B cell (primary cell): ENCODE data around the gene SPDYC. TPM values are rescaled to one million over a fixed set of nuclear protein-coding genes. Genes with fewer than 3 reads are reported as not detected.

ENCODE experiments used
- ATAC-seq: fragments of 200-7000 bp; cut with Tn5 transposase; one replicate; pipeline ENCODE4 v1.10.0; 2021; ENCODE audit warnings: low read depth, mild to moderate bottlenecking, moderate number of reproducible peaks, moderate library complexity
- CTCF ChIA-PET: fragments of 350-600 bp; sonication (Branson Sonifier 250); formaldehyde crosslinking; loops from one replicate; lab custom pipeline; 2021; ENCODE audit warnings: antibody characterized with exemption, inconsistent platforms; lab: Charles Lee
- POLR2A ChIA-PET: fragments of 350-600 bp; sonication (Branson Sonifier 250); formaldehyde crosslinking; loops from one replicate; lab custom pipeline; 2021; ENCODE audit warnings: antibody characterized with exemption; lab: Charles Lee
- DNase-seq: peaks from one replicate; pipeline ENCODE4 v3.0.0; 2013
- H2AFZ ChIP-seq: 2 replicates; pipeline ENCODE4 v1.6.1; 2012; ENCODE audit warnings: mild to moderate bottlenecking, low read depth, low read length; ENCODE audit not compliant: insufficient read depth, poor library complexity, severe bottlenecking
- H3K27ac ChIP-seq, 2 donors: 1 replicate in 1 of 2; 2 replicates in 1 of 2; pipeline ENCODE4 v1.5.1; 2012 to 2013; ENCODE audit warnings: low read length in 2 of 2, mild to moderate bottlenecking in 2 of 2, moderate library complexity in 1 of 2
- H3K27me3 ChIP-seq, 4 experiments: fragments of 200-600 bp in 1 of 4; sonication (generic) in 1 of 4; replicated peaks in 1 of 4; 1 replicate in 2 of 4; 2 replicates in 2 of 4; pipeline versions ENCODE4 v1.6.1 to v1.7.0; 2013 to 2016; ENCODE audit warnings: low read length in 3 of 4, mild to moderate bottlenecking in 2 of 4, mixed read lengths in 1 of 4, moderate library complexity in 1 of 4; ENCODE audit not compliant: insufficient read depth in 4 of 4, control insufficient read depth in 3 of 4; ENCODE audit errors: control extremely low read depth in 1 of 4
- H3K36me3 ChIP-seq, 2 experiments: replicated peaks in 1 of 2; 1 replicate in 1 of 2; 2 replicates in 1 of 2; pipeline versions ENCODE4 v1.6.1 to v1.7.1; 2013; ENCODE audit warnings: low read length in 1 of 2; ENCODE audit not compliant: insufficient read depth in 2 of 2, control insufficient read depth in 1 of 2; ENCODE audit errors: control extremely low read depth in 1 of 2, extremely low read depth in 1 of 2
- H3K4me1 ChIP-seq, 2 donors: fragments of 200-600 bp in 1 of 2; sonication (generic) in 1 of 2; 1 replicate in 1 of 2; 2 replicates in 1 of 2; pipeline versions ENCODE4 v1.5.1 to v1.6.1; 2013 to 2017; ENCODE audit warnings: low read length in 2 of 2; ENCODE audit not compliant: control insufficient read depth in 2 of 2, insufficient read depth in 2 of 2
- H3K4me2 ChIP-seq: replicated peaks from 2 replicates; pipeline ENCODE3; 2012; ENCODE audit warnings: mild to moderate bottlenecking, low read depth, low read length; ENCODE audit not compliant: poor library complexity, severe bottlenecking
- H3K4me3 ChIP-seq, 5 experiments: fragments of 200-600 bp in 1 of 5; sonication (generic) in 1 of 5; 1 replicate in 3 of 5; 2 replicates in 2 of 5; pipeline versions ENCODE4 v1.5.1 to v1.7.0; 2011 to 2016; ENCODE audit warnings: low read length in 4 of 5, mild to moderate bottlenecking in 4 of 5, low read depth in 2 of 5, control low read depth in 1 of 5, moderate library complexity in 1 of 5; ENCODE audit not compliant: insufficient read depth in 1 of 5; ENCODE audit errors: control extremely low read depth in 1 of 5, extremely low read depth in 1 of 5
- H3K79me2 ChIP-seq: fragments of 200-600 bp; sonication (generic); one replicate; pipeline ENCODE4 v1.6.0; 2016; ENCODE audit warnings: low read length; ENCODE audit not compliant: control insufficient read depth, insufficient read depth
- H3K9ac ChIP-seq: fragments of 200-600 bp; sonication (generic); 2 replicates; pipeline ENCODE4 v1.6.1; 2017; ENCODE audit warnings: mild to moderate bottlenecking, low read length, moderate library complexity
- H3K9me3 ChIP-seq, 3 donors: one replicate each; pipeline versions ENCODE4 v1.6.1 to v1.7.1; 2013; ENCODE audit warnings: low read length in 2 of 3; ENCODE audit not compliant: control insufficient read depth in 2 of 3, insufficient read depth in 1 of 3; ENCODE audit errors: control extremely low read depth in 1 of 3
- H4K20me1 ChIP-seq: 2 replicates; pipeline ENCODE4 v1.6.0; 2012; ENCODE audit warnings: mild to moderate bottlenecking, low read length; ENCODE audit not compliant: insufficient read depth, control insufficient read depth, poor library complexity, severe bottlenecking
- H3K27ac Mint-ChIP-seq: one replicate; pipeline ENCODE4 v1.8.0; 2021; ENCODE audit warnings: mixed read lengths
- H3K27me3 Mint-ChIP-seq: one replicate; pipeline ENCODE4 v1.8.0; 2021; ENCODE audit warnings: mixed read lengths
- H3K4me1 Mint-ChIP-seq: one replicate; pipeline ENCODE4 v1.8.0; 2021; ENCODE audit warnings: mixed read lengths
- H3K4me3 Mint-ChIP-seq: one replicate; pipeline ENCODE4 v1.8.0; 2021; ENCODE audit warnings: mixed read lengths
- H3K9me3 Mint-ChIP-seq: one replicate; pipeline ENCODE4 v1.8.0; 2022; ENCODE audit warnings: mixed read lengths; ENCODE audit not compliant: insufficient read depth
- EZH2 ChIP-seq: IDR thresholded peaks from 2 replicates; pipeline ENCODE4 v1.6.1; 2012; ENCODE audit warnings: borderline replicate concordance, low read depth, mild to moderate bottlenecking, moderate library complexity, low read length; ENCODE audit not compliant: insufficient read depth, poor library complexity, severe bottlenecking
- WGBS: methylation state at CpG from one replicate; pipeline ENCODE4 v1.1.5; 2013; ENCODE audit warnings: missing lambda C conversion rate; ENCODE audit not compliant: insufficient coverage; 5-methylcytosine and 5-hydroxymethylcytosine counted together
- intact Hi-C: fragments of 100-400 bp; cut with micrococcal nuclease; formaldehyde crosslinking; loops from one replicate; pipeline ENCODE4 v1.10.0; 2022
- polyA plus RNA-seq: library from polyadenylated mRNA; depleted of rRNA; stranded (reverse); fragments of >200 nt; gene quantifications from 2 replicates; pipeline ENCODE4 v1.2.3, GENCODE V29; 2012
- total RNA-seq, 2 donors: library from RNA; stranded (reverse); fragments of 120-200 nt in 1 of 2; gene quantifications; 1 replicate in 1 of 2; 2 replicates in 1 of 2; pipeline versions ENCODE4 v1.2.3 to v1.2.4, GENCODE V29; 2013 to 2022
- TF ChIP-seq, protein P1 (sequence below): fragments of 200-600 bp; IDR thresholded peaks from one replicate; pipeline ENCODE4 v1.8.0; 2022; ENCODE audit warnings: antibody characterized with exemption, mild to moderate bottlenecking

Gene SPDYC
- total and polyA plus RNA-seq, 2 donors (not counting 1 experiment from before 2014, with no cell fraction given): not detected

DNA sequence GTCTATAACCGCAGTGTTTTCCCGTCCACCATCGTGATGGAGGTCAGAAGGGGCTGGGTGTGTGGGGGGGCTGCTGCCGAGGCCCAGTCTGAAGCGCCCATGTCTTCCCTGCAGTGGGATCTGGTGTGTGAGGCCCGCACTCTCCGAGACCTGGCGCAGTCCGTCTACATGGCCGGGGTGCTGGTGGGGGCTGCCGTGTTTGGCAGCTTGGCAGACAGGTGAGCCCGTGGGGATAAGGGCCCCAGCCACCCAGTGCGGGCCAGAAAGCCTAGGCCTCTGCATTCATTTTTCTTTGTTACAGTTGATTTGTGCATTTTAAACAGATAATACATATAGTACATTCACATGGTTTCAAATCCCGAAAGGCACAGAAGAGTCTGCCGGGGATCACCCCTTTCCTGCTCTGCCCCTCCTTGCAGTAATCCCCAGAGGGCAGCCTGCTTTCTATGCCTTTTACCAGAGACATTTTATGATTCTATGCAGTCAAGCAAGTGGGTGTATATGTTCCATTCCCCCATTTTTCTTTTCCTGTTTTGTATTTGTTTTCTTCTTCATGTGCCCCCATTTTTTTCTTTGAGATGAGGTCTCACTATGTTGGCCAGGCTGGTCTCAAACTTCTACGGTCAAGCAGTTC is 44.3 kb downstream of the SPDYC start:
- H3K9me3 Mint-ChIP-seq: no peaks in the 10 kb centered on the region
- intact Hi-C loops: no loop called here
- WGBS: 34% methylated on average over 6 of the region's 16 CpGs
- ATAC-seq (no peak), DNase-seq (no peak)
- no peak for TF ChIP-seq EZH2
- TF ChIP-seq, protein P1, sequence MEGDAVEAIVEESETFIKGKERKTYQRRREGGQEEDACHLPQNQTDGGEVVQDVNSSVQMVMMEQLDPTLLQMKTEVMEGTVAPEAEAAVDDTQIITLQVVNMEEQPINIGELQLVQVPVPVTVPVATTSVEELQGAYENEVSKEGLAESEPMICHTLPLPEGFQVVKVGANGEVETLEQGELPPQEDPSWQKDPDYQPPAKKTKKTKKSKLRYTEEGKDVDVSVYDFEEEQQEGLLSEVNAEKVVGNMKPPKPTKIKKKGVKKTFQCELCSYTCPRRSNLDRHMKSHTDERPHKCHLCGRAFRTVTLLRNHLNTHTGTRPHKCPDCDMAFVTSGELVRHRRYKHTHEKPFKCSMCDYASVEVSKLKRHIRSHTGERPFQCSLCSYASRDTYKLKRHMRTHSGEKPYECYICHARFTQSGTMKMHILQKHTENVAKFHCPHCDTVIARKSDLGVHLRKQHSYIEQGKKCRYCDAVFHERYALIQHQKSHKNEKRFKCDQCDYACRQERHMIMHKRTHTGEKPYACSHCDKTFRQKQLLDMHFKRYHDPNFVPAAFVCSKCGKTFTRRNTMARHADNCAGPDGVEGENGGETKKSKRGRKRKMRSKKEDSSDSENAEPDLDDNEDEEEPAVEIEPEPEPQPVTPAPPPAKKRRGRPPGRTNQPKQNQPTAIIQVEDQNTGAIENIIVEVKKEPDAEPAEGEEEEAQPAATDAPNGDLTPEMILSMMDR: no peak
- Histone ChIP-seq H2AFZ (peak overlapping the region; percentile 44), H3K79me2 (no peaks in the 10 kb centered on the region), H3K9ac (peak overlapping the region; percentile 22), H4K20me1 (no peaks in the 10 kb centered on the region), H3K36me3 (peaks cover 0 to 26% of the 10 kb centered on the region in 2 experiments), H3K27me3 (no peaks in the 10 kb centered on the region), H3K4me2 (peak overlapping the region; percentile 64), H3K4me1 (peaks cover 8 to 13% of the 10 kb centered on the region in 2 donors), H3K9me3 (no peaks in the 10 kb centered on the region), H3K27ac (no peak overlapping the region), H3K4me3 (peak overlapping the region in 1 of 5 experiments; percentile 9)
- no peak overlapping the region for H3K4me3 Mint-ChIP-seq
- H3K4me1 Mint-ChIP-seq: peaks cover 7% of the 10 kb centered on the region
- CTCF ChIA-PET: no interaction called here
- no peak overlapping the region for H3K27ac Mint-ChIP-seq
- H3K27me3 Mint-ChIP-seq: no peaks in the 10 kb centered on the region
- POLR2A ChIA-PET: interaction anchor here (0.6 to 0.7 kb wide), 2 partner anchors 92 to 819 kb away, joined by 5 to 6 read pairs; partner anchors contain the start of genes FAU and MRPL49

DNA sequence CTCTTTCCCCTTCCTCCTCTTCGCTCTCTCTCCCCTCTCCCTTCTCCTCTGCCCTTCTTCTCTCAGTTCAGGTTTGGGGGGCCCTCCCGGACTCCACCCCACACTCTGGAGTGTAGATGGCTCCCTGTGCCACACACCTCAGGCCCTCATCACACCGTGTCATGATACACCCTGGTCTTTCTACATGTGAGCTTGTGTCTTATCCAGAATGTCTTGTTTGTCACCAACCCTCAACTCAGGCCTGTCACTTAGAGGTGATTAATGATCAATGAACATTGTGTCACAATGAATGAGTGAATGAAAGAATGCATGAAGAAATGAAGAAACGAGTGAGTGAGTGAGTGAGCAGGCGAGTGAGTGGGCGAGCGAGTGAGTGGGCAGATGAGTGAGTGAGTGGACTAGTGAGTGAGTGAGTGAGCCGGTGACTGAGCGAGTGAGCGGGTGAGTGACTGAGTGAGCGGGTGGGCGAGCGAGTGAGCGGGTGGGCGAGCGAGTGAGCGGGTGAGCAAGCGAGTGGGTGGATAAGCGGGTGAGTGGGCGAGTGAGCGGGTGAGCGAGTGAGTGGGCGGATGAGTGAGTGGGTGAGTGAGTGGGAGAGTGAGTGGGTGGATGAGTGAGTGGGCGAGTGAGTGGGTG is 45.5 kb downstream of the SPDYC start:
- Histone ChIP-seq H3K27me3 (no peaks in the 10 kb centered on the region), H3K9me3 (no peaks in the 10 kb centered on the region), H3K4me1 (peaks cover 8 to 13% of the 10 kb centered on the region in 2 donors), H3K4me3 (no peak overlapping the region), H3K9ac (no peak overlapping the region), H3K27ac (no peak overlapping the region), H2AFZ (no peak overlapping the region), H3K36me3 (peaks cover 0 to 14% of the 10 kb centered on the region in 2 experiments), H3K4me2 (no peak overlapping the region), H3K79me2 (no peaks in the 10 kb centered on the region), H4K20me1 (no peaks in the 10 kb centered on the region)
- H3K27ac Mint-ChIP-seq: no peak overlapping the region
- TF ChIP-seq EZH2: no peak
- TF ChIP-seq, protein P1: no peak
- H3K27me3 Mint-ChIP-seq: no peaks in the 10 kb centered on the region
- no peaks in the 10 kb centered on the region for H3K9me3 Mint-ChIP-seq
- peaks cover 7% of the 10 kb centered on the region for H3K4me1 Mint-ChIP-seq
- CTCF ChIA-PET: no interaction called here
- DNase-seq (no peak), ATAC-seq (no peak)
- WGBS: 94% methylated on average over 18 of the region's 24 CpGs
- POLR2A ChIA-PET: no interaction called here
- no peak overlapping the region for H3K4me3 Mint-ChIP-seq
- intact Hi-C loops: no loop called here
